Keratinocyte (primary cell): ENCODE measurements around the gene SLCO2B1. TPM values are rescaled to one million over a fixed set of nuclear protein-coding genes. Genes with fewer than 3 reads are reported as not detected.

ENCODE experiments used
- DNase-seq: peaks from one replicate; pipeline ENCODE4 v3.0.0-alpha.2; 2011; ENCODE audit warnings: low read depth, missing footprints, low spot score
- FAIRE-seq: peaks from 2 replicates; lab custom pipeline; 2011; peaks lifted over from hg19 to GRCh38; lab: Jason Lieb, UNC
- H2AFZ ChIP-seq: 2 replicates; pipeline ENCODE4 v1.6.0; 2012; ENCODE audit warnings: low read length, control low read depth, inconsistent platforms; ENCODE audit not compliant: control insufficient read depth
- H3K27ac ChIP-seq: 2 replicates; pipeline ENCODE4 v1.5.1; 2011; ENCODE audit warnings: low read length; ENCODE audit not compliant: control insufficient read depth, insufficient read depth
- H3K27me3 ChIP-seq: 3 replicates; pipeline ENCODE4 v1.6.0; 2011; ENCODE audit warnings: low read length; ENCODE audit not compliant: control insufficient read depth, insufficient read depth; ENCODE audit errors: extremely low read depth
- H3K36me3 ChIP-seq, 2 experiments: 2 replicates in 1 of 2; 3 replicates in 1 of 2; pipeline ENCODE4 v1.5.1; 2011; ENCODE audit warnings: low read length in 2 of 2, mild to moderate bottlenecking in 1 of 2; ENCODE audit not compliant: control insufficient read depth in 2 of 2, insufficient read depth in 2 of 2; ENCODE audit errors: extremely low read depth in 1 of 2
- H3K4me1 ChIP-seq: 3 replicates; pipeline ENCODE4 v1.5.1; 2011; ENCODE audit warnings: low read length; ENCODE audit not compliant: control insufficient read depth, insufficient read depth; ENCODE audit errors: extremely low read depth
- H3K4me2 ChIP-seq: 3 replicates; pipeline ENCODE4 v1.6.0; 2011; ENCODE audit warnings: low read depth, low read length; ENCODE audit not compliant: control insufficient read depth, insufficient read depth; ENCODE audit errors: extremely low read depth
- H3K4me3 ChIP-seq, 3 experiments: fragments of 200-600 bp in 1 of 3; sonication (generic) in 1 of 3; 2 replicates in 2 of 3; 3 replicates in 1 of 3; pipeline ENCODE4 v1.5.1; 2011 to 2016; ENCODE audit warnings: low read length in 3 of 3, mild to moderate bottlenecking in 3 of 3, control low read depth in 2 of 3, inconsistent platforms in 1 of 3, low read depth in 1 of 3, mixed read lengths in 1 of 3, mixed run types in 1 of 3, moderate library complexity in 1 of 3; ENCODE audit not compliant: control insufficient read depth in 2 of 3, insufficient read depth in 2 of 3; ENCODE audit errors: extremely low read depth in 1 of 3
- H3K79me2 ChIP-seq: 2 replicates; pipeline ENCODE4 v1.6.0; 2012; ENCODE audit warnings: low read length; ENCODE audit not compliant: control insufficient read depth, insufficient read depth
- H3K9ac ChIP-seq: 3 replicates; pipeline ENCODE4 v1.6.0; 2011; ENCODE audit warnings: low read length; ENCODE audit not compliant: control insufficient read depth, insufficient read depth; ENCODE audit errors: extremely low read depth
- H3K9me1 ChIP-seq: 3 replicates; pipeline ENCODE4 v1.6.0; 2011; ENCODE audit warnings: low read length; ENCODE audit not compliant: control insufficient read depth, insufficient read depth; ENCODE audit errors: extremely low read depth
- H3K9me3 ChIP-seq: 2 replicates; pipeline ENCODE4 v1.5.1; 2012; ENCODE audit warnings: low read depth, low read length; ENCODE audit not compliant: control insufficient read depth
- H4K20me1 ChIP-seq: 3 replicates; pipeline ENCODE4 v1.6.0; 2011; ENCODE audit warnings: low read length; ENCODE audit not compliant: control insufficient read depth, insufficient read depth; ENCODE audit errors: extremely low read depth
- EZH2 ChIP-seq: IDR thresholded peaks from one replicate; pipeline ENCODE4 v1.6.1; 2012; ENCODE audit warnings: inconsistent platforms, mild to moderate bottlenecking, low read length, moderate library complexity
- dilution Hi-C: fragments of 300-500 bp; cut with MboI; formaldehyde crosslinking; loops from one replicate; pipeline ENCODE4 v1.7.0; 2020; ENCODE audit warnings: low sequenced_read_pairs; ENCODE audit not compliant: extremely low pct_ligation_motif_present
- polyA plus RNA-seq, 5 experiments: library from polyadenylated mRNA; depleted of rRNA in 3 of 5; stranded (reverse) in 3 of 5; stranded (forward) in 1 of 5; unstranded in 1 of 5; fragments of >200 nt; gene quantifications; 1 replicate in 1 of 5; 2 replicates in 3 of 5; 3 replicates in 1 of 5; pipeline versions ENCODE4 v1.2.1 to v1.2.3, GENCODE V29; 2011 to 2012; ENCODE audit warnings: missing spikeins in 2 of 5, low read depth in 1 of 5, low replicate concordance in 1 of 5
- TF ChIP-seq, protein P1 (sequence below), 3 experiments: IDR thresholded peaks in 1 of 3; conservative IDR thresholded peaks in 1 of 3; optimal IDR thresholded peaks in 1 of 3; 2 replicates in 2 of 3; 3 replicates in 1 of 3; pipeline versions ENCODE3 to v1.5.1; 2011; ENCODE audit warnings: low read length in 3 of 3, mild to moderate bottlenecking in 3 of 3, moderate library complexity in 2 of 3, control low read depth in 1 of 3, inconsistent platforms in 1 of 3; ENCODE audit not compliant: insufficient read depth in 2 of 3; ENCODE audit errors: extremely low read depth in 1 of 3

SLCO2B1 gene
- polyA plus RNA-seq, 1 donor (not counting 4 experiments of a cell fraction or from before 2014, with no cell fraction given) = not detected

DNA sequence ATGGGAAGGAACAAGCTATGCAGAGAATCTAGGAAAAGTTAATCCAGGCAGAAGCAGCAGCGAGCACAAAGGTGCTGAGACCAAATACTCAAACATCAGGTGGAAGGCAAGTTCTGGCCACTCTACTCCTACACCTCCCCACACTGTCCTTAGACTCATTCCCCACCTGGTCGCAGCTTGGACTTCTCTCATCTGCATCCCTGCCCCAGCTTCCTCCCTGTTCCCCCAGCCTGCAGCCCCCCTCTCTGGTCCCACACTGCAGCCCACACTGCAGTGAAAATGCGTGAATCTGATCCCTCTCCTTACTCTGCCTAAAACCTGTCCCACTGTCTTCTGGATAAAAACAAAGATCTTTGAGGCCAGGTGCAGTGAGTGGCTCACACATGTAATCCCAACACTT is 98.8 kb downstream of the SLCO2B1 start:
- no peak overlapping the region for H3K4me2 ChIP-seq
- H3K4me1 ChIP-seq = no peaks in the 10 kb centered on the region
- H3K4me3 ChIP-seq = no peak overlapping the region
- H3K9ac ChIP-seq = no peak overlapping the region
- TF ChIP-seq EZH2 = no peak
- TF ChIP-seq, protein P1, sequence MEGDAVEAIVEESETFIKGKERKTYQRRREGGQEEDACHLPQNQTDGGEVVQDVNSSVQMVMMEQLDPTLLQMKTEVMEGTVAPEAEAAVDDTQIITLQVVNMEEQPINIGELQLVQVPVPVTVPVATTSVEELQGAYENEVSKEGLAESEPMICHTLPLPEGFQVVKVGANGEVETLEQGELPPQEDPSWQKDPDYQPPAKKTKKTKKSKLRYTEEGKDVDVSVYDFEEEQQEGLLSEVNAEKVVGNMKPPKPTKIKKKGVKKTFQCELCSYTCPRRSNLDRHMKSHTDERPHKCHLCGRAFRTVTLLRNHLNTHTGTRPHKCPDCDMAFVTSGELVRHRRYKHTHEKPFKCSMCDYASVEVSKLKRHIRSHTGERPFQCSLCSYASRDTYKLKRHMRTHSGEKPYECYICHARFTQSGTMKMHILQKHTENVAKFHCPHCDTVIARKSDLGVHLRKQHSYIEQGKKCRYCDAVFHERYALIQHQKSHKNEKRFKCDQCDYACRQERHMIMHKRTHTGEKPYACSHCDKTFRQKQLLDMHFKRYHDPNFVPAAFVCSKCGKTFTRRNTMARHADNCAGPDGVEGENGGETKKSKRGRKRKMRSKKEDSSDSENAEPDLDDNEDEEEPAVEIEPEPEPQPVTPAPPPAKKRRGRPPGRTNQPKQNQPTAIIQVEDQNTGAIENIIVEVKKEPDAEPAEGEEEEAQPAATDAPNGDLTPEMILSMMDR (optimal IDR thresholded peaks at IDR 0.05 in 1 of 3, IDR thresholded peaks at IDR 0.05 in 1 of 3, conservative IDR thresholded peaks at IDR 0.05 in 1 of 3; ENCODE audit: extremely low read depth in 1 of 3, insufficient read depth in 2 of 3, low read length in 3 of 3) = no peak
- H3K79me2 ChIP-seq = no peaks in the 10 kb centered on the region
- dilution Hi-C loops = no loop called here
- peaks cover 3% of the 10 kb centered on the region for H3K27me3 ChIP-seq
- FAIRE-seq (no peak), DNase-seq (no peak)
- H3K9me3 ChIP-seq = no peaks in the 10 kb centered on the region
- H3K27ac ChIP-seq = no peak overlapping the region
- no peaks in the 10 kb centered on the region for H3K9me1 ChIP-seq
- H4K20me1 ChIP-seq = no peaks in the 10 kb centered on the region
- no peak overlapping the region for H2AFZ ChIP-seq
- no peaks in the 10 kb centered on the region for H3K36me3 ChIP-seq

DNA sequence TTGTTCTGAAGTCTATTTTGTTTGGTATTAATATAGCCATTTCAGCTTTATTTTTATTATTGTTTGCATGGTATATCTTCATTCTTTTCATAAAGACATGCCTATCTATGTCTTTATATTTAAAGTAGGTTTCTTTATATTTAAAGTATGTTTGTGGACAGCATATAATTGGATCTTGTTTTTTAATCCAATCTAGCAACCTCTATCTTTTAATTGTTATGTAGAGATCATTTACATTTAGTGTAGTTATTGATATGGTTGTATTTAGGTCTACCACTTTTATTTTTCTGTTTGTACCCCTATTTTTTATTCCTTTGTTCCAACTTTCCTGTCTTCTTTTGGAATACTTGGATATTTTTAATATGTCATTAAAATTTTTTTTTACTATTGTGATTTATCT is 103.4 kb downstream of the SLCO2B1 start:
- FAIRE-seq = no peak
- Histone ChIP-seq H3K4me3 (no peak overlapping the region), H3K27ac (no peak overlapping the region), H3K9me3 (no peaks in the 10 kb centered on the region), H3K9me1 (no peaks in the 10 kb centered on the region), H3K79me2 (no peaks in the 10 kb centered on the region), H3K4me1 (no peaks in the 10 kb centered on the region), H3K4me2 (no peak overlapping the region), H3K27me3 (no peaks in the 10 kb centered on the region), H3K9ac (no peak overlapping the region), H3K36me3 (no peaks in the 10 kb centered on the region), H4K20me1 (no peaks in the 10 kb centered on the region), H2AFZ (no peak overlapping the region)
- TF ChIP-seq EZH2 = no peak
- TF ChIP-seq, protein P1 (optimal IDR thresholded peaks at IDR 0.05 in 1 of 3, IDR thresholded peaks at IDR 0.05 in 1 of 3, conservative IDR thresholded peaks at IDR 0.05 in 1 of 3; ENCODE audit: extremely low read depth in 1 of 3, insufficient read depth in 2 of 3, low read length in 3 of 3) = no peak
- dilution Hi-C loops = no loop called here
- no peak for DNase-seq

Other genes starting within 250 kb of the SLCO2B1 start
- 6.5 to 9.2 TPM (median 9.1 TPM) in 3 replicates for gene XRRA1, start 202.0 kb upstream of the SLCO2B1 start, polyA plus RNA-seq
- 58.2 to 207 TPM (median 104 TPM) in 3 replicates for gene SPCS2, start 201.8 kb upstream of the SLCO2B1 start, polyA plus RNA-seq
- gene NEU3, start 162.2 kb upstream of the SLCO2B1 start, polyA plus RNA-seq = 7.1 to 10.2 TPM (median 8.2 TPM) in 3 replicates
- gene OR2AT4, start 54.2 kb upstream of the SLCO2B1 start, polyA plus RNA-seq = not detected in 3 replicates
- not detected in 3 replicates for gene TPBGL, start 89.7 kb downstream of the SLCO2B1 start, polyA plus RNA-seq
- 0.94 to 1.9 TPM (median 1.8 TPM) in 3 replicates for gene ARRB1, start 200.6 kb downstream of the SLCO2B1 start, polyA plus RNA-seq
- gene RPS3, start 248.4 kb downstream of the SLCO2B1 start, polyA plus RNA-seq = 2,759 to 4,283 TPM (median 3,843 TPM) in 3 replicates